ENCODE data around the gene LRRC8C.

GRCh38 chr1:89668961-89669360 is 36.0 kb downstream of the LRRC8C start:
- no peak for TF ChIP-seq CTCF (IDR thresholded peaks at IDR 0.05; ENCODE audit: low read depth, low read length, missing input control)
- no peak for TF ChIP-seq REST (IDR thresholded peaks at IDR 0.05)
- TF ChIP-seq JUND (IDR thresholded peaks at IDR 0.05): no peak
- no peak for TF ChIP-seq SP1 (IDR thresholded peaks at IDR 0.05)
- no peak for TF ChIP-seq ZBTB33 (IDR thresholded peaks at IDR 0.05)
- TF ChIP-seq YY1 (IDR thresholded peaks at IDR 0.05): no peak
- TF ChIP-seq HNF4A (conservative IDR thresholded peaks at IDR 0.05): no peak
- no peak for TF ChIP-seq ATF3 (IDR thresholded peaks at IDR 0.05)
- no peak for TF ChIP-seq TAF1 (conservative IDR thresholded peaks at IDR 0.05)
- no peak for TF ChIP-seq RAD21 (IDR thresholded peaks at IDR 0.05)

All from liver (tissue), 3 donors.